GM23338 (cell line): Measurements from ENCODE around the gene SF3B2. TPM values are rescaled to one million over a fixed set of nuclear protein-coding genes. Genes with fewer than 3 reads are reported as not detected.

Experiments used
- ATAC-seq: fragments of 200-7000 bp; cut with Tn5 transposase; 3 replicates; pipeline ENCODE4 v1.9.1; 2020
- DNase-seq: peaks from one replicate; pipeline ENCODE4 v3.0.0-alpha.2; 2015; ENCODE audit warnings: low spot score
- H2AFZ ChIP-seq: fragments of 200-600 bp; sonication (generic); 2 replicates; pipeline ENCODE4 v1.8.0; 2016; ENCODE audit warnings: antibody characterized with exemption, mild to moderate bottlenecking, moderate library complexity
- H3F3A ChIP-seq: fragments of 200-600 bp; sonication (generic); replicated peaks from 2 replicates; pipeline ENCODE4 v1.8.0; 2017; ENCODE audit warnings: antibody characterized with exemption, mixed run types, low read depth
- H3K27ac ChIP-seq: fragments of 200-600 bp; sonication (generic); 2 replicates; pipeline ENCODE4 v1.6.1; 2016; ENCODE audit warnings: low read depth
- H3K27me3 ChIP-seq: fragments of 200-600 bp; sonication (generic); 2 replicates; pipeline ENCODE4 v1.8.0; 2016; ENCODE audit warnings: mild to moderate bottlenecking, mixed run types, moderate library complexity; ENCODE audit not compliant: insufficient read depth
- H3K36me3 ChIP-seq: fragments of 200-600 bp; sonication (generic); 2 replicates; pipeline ENCODE4 v1.8.0; 2016; ENCODE audit warnings: mild to moderate bottlenecking; ENCODE audit not compliant: insufficient read depth
- H3K4me1 ChIP-seq: fragments of 200-600 bp; sonication (generic); 2 replicates; pipeline ENCODE4 v1.8.0; 2016; ENCODE audit warnings: mild to moderate bottlenecking, moderate library complexity; ENCODE audit not compliant: insufficient read depth
- H3K4me2 ChIP-seq: fragments of 200-600 bp; sonication (generic); 2 replicates; pipeline ENCODE4 v1.7.1; 2017; ENCODE audit warnings: mixed run types
- H3K4me3 ChIP-seq: fragments of 200-600 bp; sonication (generic); 2 replicates; pipeline ENCODE4 v1.6.1; 2016; ENCODE audit warnings: mixed run types
- H3K79me2 ChIP-seq: fragments of 200-600 bp; sonication (generic); replicated peaks from 2 replicates; pipeline ENCODE4 v1.8.0; 2017; ENCODE audit warnings: mild to moderate bottlenecking; ENCODE audit not compliant: insufficient read depth
- H3K9me2 ChIP-seq: fragments of 200-600 bp; sonication (generic); 2 replicates; pipeline ENCODE4 v1.8.0; 2017; ENCODE audit not compliant: insufficient read depth
- H4K20me1 ChIP-seq: fragments of 200-600 bp; sonication (generic); replicated peaks from 2 replicates; pipeline ENCODE4 v1.8.0; 2017; ENCODE audit warnings: mild to moderate bottlenecking; ENCODE audit not compliant: insufficient read depth
- H3K27ac Mint-ChIP-seq: 2 replicates; pipeline ENCODE4 v1.8.0; 2020; ENCODE audit warnings: inconsistent platforms, mild to moderate bottlenecking, moderate library complexity, mixed read lengths
- H3K27me3 Mint-ChIP-seq: 3 replicates; pipeline ENCODE4 v1.8.0; 2022; ENCODE audit warnings: low read depth, mild to moderate bottlenecking, moderate library complexity, mixed read lengths, inconsistent platforms; ENCODE audit not compliant: insufficient read depth, poor library complexity
- H3K36me3 Mint-ChIP-seq: 3 replicates; pipeline ENCODE4 v1.8.0; 2021; ENCODE audit warnings: low read depth, mild to moderate bottlenecking, inconsistent platforms, moderate library complexity, mixed read lengths
- H3K4me1 Mint-ChIP-seq: 3 replicates; pipeline ENCODE4 v1.8.0; 2020; ENCODE audit warnings: mild to moderate bottlenecking, inconsistent platforms, mixed read lengths
- H3K4me3 Mint-ChIP-seq: 3 replicates; pipeline ENCODE4 v1.8.0; 2021; ENCODE audit warnings: moderate library complexity, mild to moderate bottlenecking, inconsistent platforms, mixed read lengths
- H3K9me3 Mint-ChIP-seq: 3 replicates; pipeline ENCODE4 v1.8.0; 2020; ENCODE audit warnings: moderate library complexity, mild to moderate bottlenecking, inconsistent platforms, mixed read lengths
- CREB1 ChIP-seq: fragments of 250-450 bp; sonication (Bioruptor Pico); IDR thresholded peaks from 2 replicates; pipeline ENCODE4 v1.5.0; 2020; ENCODE audit warnings: low read depth, mild to moderate bottlenecking, moderate library complexity
- EZH2 ChIP-seq: fragments of 200-600 bp; sonication (generic); IDR thresholded peaks from one replicate; pipeline ENCODE4 v1.8.0; 2017; ENCODE audit warnings: antibody characterized with exemption, mild to moderate bottlenecking, low read depth; ENCODE audit not compliant: unreplicated experiment
- EZH2phosphoT487 ChIP-seq: fragments of 200-600 bp; sonication (generic); IDR thresholded peaks from one replicate; pipeline ENCODE4 v1.8.1; 2018; ENCODE audit warnings: antibody characterized with exemption; ENCODE audit not compliant: unreplicated experiment
- JUNB ChIP-seq: IDR thresholded peaks from one replicate; pipeline ENCODE4 v1.6.1; 2016; ENCODE audit warnings: antibody characterized with exemption; ENCODE audit not compliant: unreplicated experiment
- NANOG ChIP-seq: IDR thresholded peaks from 2 replicates; pipeline ENCODE4 v1.6.1; 2016; ENCODE audit warnings: antibody characterized with exemption, borderline replicate concordance
- POLR2AphosphoS5 ChIP-seq: IDR thresholded peaks from 2 replicates; pipeline ENCODE4 v1.6.1; 2016; ENCODE audit warnings: antibody characterized with exemption, low read depth
- STAT1 ChIP-seq: IDR thresholded peaks from one replicate; pipeline ENCODE4 v1.6.1; 2016; ENCODE audit warnings: antibody characterized with exemption; ENCODE audit not compliant: unreplicated experiment
- ZNF114 ChIP-seq: fragments of 250-450 bp; sonication (Bioruptor Pico); IDR thresholded peaks from 2 replicates; pipeline ENCODE4 v1.5.0; 2020; ENCODE audit warnings: mild to moderate bottlenecking, moderate library complexity
- ZNF331 ChIP-seq: fragments of 250-450 bp; sonication (Bioruptor Pico); IDR thresholded peaks from 2 replicates; pipeline ENCODE4 v1.5.0; 2020; ENCODE audit warnings: low read depth, mild to moderate bottlenecking, moderate library complexity
- polyA plus RNA-seq: library from polyadenylated mRNA; unstranded; fragments of >200 nt; fragmentation: Nextera tagmentation; extraction: Ambion mirVana; gene quantifications from 2 replicates; pipeline ENCODE4 v1.2.1, GENCODE V29; 2016
- total RNA-seq: library from RNA; depleted of rRNA; stranded (reverse); fragments of >200 nt; shearing (Covaris generic); gene quantifications from 2 replicates; pipeline ENCODE4 v1.2.3, GENCODE V29; 2014
- TF ChIP-seq, protein P1 (sequence below): IDR thresholded peaks from 2 replicates; pipeline ENCODE4 v1.6.1; 2016; ENCODE audit warnings: antibody characterized with exemption
- TF ChIP-seq, protein P2 (sequence below): IDR thresholded peaks from one replicate; pipeline ENCODE4 v1.6.1; 2018; ENCODE audit warnings: antibody characterized with exemption; ENCODE audit not compliant: unreplicated experiment
- TF ChIP-seq, protein P3 (sequence below), 2 experiments: fragments of 200-600 bp in 1 of 2; sonication (generic) in 1 of 2; conservative IDR thresholded peaks; 2 replicates each; pipeline versions ENCODE4 v1.5.1 to v1.6.1; 2016 to 2017; ENCODE audit warnings: antibody characterized with exemption in 2 of 2, low read depth in 2 of 2, mild to moderate bottlenecking in 2 of 2, moderate library complexity in 1 of 2

The SF3B2 gene
- total and polyA plus RNA-seq, 2 experiments from 2014 or later = 173 to 180 TPM

DNA sequence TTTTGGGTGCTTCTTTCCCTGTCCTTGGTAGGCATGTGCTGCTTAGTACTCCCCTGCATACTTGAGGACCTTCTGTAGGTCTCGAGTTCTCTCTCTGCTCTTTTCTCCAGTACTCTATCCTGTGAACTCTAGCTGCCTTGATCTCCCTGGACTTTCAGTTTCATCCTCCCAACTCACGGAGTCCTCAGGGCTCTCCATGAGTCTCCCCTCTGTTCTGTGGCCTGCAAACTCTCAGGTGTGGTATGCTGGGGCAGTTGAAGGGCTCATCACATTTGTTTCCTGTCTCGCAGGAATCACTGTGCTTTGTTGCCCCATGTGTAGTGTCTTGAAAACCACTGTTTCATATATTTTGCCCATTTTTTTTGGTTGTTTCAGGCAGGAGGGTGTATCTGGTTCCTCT is 14.6 kb downstream of the SF3B2 start:
- Histone ChIP-seq H3K4me1 (peaks cover 20% of the 10 kb centered on the region), H3K27ac (no peak overlapping the region), H4K20me1 (peaks cover 20% of the 10 kb centered on the region), H3F3A (peaks cover 44% of the 10 kb centered on the region), H3K4me3 (no peak overlapping the region), H3K79me2 (peaks cover 23% of the 10 kb centered on the region), H2AFZ (no peak overlapping the region), H3K4me2 (no peak overlapping the region), H3K27me3 (no peaks in the 10 kb centered on the region), H3K9me2 (no peaks in the 10 kb centered on the region), H3K36me3 (peaks cover 48% of the 10 kb centered on the region)
- ATAC-seq (no peak), DNase-seq (no peak)
- H3K4me3 Mint-ChIP-seq = no peak overlapping the region
- H3K27ac Mint-ChIP-seq = no peak overlapping the region
- H3K36me3 Mint-ChIP-seq = peaks cover 74% of the 10 kb centered on the region
- no peaks in the 10 kb centered on the region; the same call in 2 of the 3 replicates for H3K9me3 Mint-ChIP-seq
- peaks cover 14% of the 10 kb centered on the region for H3K27me3 Mint-ChIP-seq
- TF ChIP-seq JUNB = no peak
- TF ChIP-seq, protein P1, sequence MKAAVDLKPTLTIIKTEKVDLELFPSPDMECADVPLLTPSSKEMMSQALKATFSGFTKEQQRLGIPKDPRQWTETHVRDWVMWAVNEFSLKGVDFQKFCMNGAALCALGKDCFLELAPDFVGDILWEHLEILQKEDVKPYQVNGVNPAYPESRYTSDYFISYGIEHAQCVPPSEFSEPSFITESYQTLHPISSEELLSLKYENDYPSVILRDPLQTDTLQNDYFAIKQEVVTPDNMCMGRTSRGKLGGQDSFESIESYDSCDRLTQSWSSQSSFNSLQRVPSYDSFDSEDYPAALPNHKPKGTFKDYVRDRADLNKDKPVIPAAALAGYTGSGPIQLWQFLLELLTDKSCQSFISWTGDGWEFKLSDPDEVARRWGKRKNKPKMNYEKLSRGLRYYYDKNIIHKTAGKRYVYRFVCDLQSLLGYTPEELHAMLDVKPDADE = no peak
- TF ChIP-seq, protein P2, sequence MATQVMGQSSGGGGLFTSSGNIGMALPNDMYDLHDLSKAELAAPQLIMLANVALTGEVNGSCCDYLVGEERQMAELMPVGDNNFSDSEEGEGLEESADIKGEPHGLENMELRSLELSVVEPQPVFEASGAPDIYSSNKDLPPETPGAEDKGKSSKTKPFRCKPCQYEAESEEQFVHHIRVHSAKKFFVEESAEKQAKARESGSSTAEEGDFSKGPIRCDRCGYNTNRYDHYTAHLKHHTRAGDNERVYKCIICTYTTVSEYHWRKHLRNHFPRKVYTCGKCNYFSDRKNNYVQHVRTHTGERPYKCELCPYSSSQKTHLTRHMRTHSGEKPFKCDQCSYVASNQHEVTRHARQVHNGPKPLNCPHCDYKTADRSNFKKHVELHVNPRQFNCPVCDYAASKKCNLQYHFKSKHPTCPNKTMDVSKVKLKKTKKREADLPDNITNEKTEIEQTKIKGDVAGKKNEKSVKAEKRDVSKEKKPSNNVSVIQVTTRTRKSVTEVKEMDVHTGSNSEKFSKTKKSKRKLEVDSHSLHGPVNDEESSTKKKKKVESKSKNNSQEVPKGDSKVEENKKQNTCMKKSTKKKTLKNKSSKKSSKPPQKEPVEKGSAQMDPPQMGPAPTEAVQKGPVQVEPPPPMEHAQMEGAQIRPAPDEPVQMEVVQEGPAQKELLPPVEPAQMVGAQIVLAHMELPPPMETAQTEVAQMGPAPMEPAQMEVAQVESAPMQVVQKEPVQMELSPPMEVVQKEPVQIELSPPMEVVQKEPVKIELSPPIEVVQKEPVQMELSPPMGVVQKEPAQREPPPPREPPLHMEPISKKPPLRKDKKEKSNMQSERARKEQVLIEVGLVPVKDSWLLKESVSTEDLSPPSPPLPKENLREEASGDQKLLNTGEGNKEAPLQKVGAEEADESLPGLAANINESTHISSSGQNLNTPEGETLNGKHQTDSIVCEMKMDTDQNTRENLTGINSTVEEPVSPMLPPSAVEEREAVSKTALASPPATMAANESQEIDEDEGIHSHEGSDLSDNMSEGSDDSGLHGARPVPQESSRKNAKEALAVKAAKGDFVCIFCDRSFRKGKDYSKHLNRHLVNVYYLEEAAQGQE = no peak
- TF ChIP-seq STAT1 = no peak
- no peak for TF ChIP-seq NANOG
- no peak for TF ChIP-seq ZNF114 (CRISPR knock-in tag)
- H3K4me1 Mint-ChIP-seq = peaks cover 21% of the 10 kb centered on the region; the same call in 2 of the 3 replicates

DNA sequence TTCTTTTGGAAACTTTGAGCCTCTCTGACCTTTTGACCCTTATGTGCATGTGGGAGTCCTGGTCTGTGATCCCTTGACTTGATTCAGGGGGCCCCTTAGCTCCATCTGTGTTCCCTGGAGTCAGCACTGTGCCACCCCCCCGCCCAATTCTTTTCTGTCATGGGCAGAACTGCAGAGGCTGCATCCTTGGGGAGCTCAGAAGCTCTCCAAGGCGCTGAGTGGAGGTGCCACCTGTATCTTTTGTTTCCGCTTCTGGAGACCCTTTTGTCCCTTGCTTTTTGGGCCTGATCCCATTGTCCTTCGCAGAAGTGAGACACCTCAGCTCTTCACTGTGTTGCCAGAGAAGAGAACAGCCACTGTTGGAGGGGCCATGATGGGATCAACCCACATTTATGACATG is 15.5 kb downstream of the SF3B2 start:
- Mint-ChIP-seq H3K4me3 (no peak overlapping the region), H3K36me3 (peaks cover 67% of the 10 kb centered on the region), H3K27ac (no peak overlapping the region), H3K4me1 (peaks cover 27% of the 10 kb centered on the region), H3K27me3 (peaks cover 14% of the 10 kb centered on the region), H3K9me3 (no peaks in the 10 kb centered on the region; the same call in 2 of the 3 replicates)
- H2AFZ ChIP-seq = no peak overlapping the region
- peaks cover 20% of the 10 kb centered on the region for H4K20me1 ChIP-seq
- TF ChIP-seq POLR2AphosphoS5 (no peak), EZH2phosphoT487 (no peak), ZNF331 (CRISPR knock-in tag) (no peak), NANOG (no peak), CREB1 (CRISPR knock-in tag) (no peak), JUNB (no peak), EZH2 (no peak)
- TF ChIP-seq, protein P3, sequence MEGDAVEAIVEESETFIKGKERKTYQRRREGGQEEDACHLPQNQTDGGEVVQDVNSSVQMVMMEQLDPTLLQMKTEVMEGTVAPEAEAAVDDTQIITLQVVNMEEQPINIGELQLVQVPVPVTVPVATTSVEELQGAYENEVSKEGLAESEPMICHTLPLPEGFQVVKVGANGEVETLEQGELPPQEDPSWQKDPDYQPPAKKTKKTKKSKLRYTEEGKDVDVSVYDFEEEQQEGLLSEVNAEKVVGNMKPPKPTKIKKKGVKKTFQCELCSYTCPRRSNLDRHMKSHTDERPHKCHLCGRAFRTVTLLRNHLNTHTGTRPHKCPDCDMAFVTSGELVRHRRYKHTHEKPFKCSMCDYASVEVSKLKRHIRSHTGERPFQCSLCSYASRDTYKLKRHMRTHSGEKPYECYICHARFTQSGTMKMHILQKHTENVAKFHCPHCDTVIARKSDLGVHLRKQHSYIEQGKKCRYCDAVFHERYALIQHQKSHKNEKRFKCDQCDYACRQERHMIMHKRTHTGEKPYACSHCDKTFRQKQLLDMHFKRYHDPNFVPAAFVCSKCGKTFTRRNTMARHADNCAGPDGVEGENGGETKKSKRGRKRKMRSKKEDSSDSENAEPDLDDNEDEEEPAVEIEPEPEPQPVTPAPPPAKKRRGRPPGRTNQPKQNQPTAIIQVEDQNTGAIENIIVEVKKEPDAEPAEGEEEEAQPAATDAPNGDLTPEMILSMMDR (conservative IDR thresholded peaks at IDR 0.05; ENCODE audit: low read depth in 2 of 2) = no peak
- TF ChIP-seq, protein P1 = no peak
- H3K27me3 ChIP-seq = no peaks in the 10 kb centered on the region
- ATAC-seq (no peak), DNase-seq (no peak)
- H3F3A ChIP-seq = peaks cover 44% of the 10 kb centered on the region
- peaks cover 25% of the 10 kb centered on the region for H3K4me1 ChIP-seq
- no peaks in the 10 kb centered on the region for H3K9me2 ChIP-seq
- H3K36me3 ChIP-seq = peaks cover 40% of the 10 kb centered on the region
- peaks cover 32% of the 10 kb centered on the region for H3K79me2 ChIP-seq
- H3K4me3 ChIP-seq = no peak overlapping the region
- H3K27ac ChIP-seq = peak overlapping the region; percentile 84
- H3K4me2 ChIP-seq = no peak overlapping the region
